Activated T-cell treated with anti-CD3 and anti-CD28 coated beads, Interleukin-2, amount 50 U/mL, for 24 hours (primary cell): Measurements from ENCODE around the gene TMEM201.
A peak's percentile ranks its signal among the peaks of the same experiment; 100 is the strongest.

Experiments used
- DNase-seq: peaks from one replicate; pipeline ENCODE4 v3.0.0-alpha.2; 2020
- H3K27ac Mint-ChIP-seq: 2 replicates; pipeline ENCODE4 v1.8.0; 2020; ENCODE audit warnings: mild to moderate bottlenecking, mixed read lengths
- H3K27me3 Mint-ChIP-seq: 2 replicates; pipeline ENCODE4 v1.8.0; 2020; ENCODE audit warnings: mixed read lengths
- H3K36me3 Mint-ChIP-seq: 2 replicates; pipeline ENCODE4 v1.8.0; 2020; ENCODE audit warnings: low read depth, mixed read lengths
- H3K4me1 Mint-ChIP-seq: 2 replicates; pipeline ENCODE4 v1.8.0; 2020; ENCODE audit warnings: low read depth, mixed read lengths
- H3K4me3 Mint-ChIP-seq: 2 replicates; pipeline ENCODE4 v1.8.0; 2020; ENCODE audit warnings: mild to moderate bottlenecking, moderate library complexity, mixed read lengths
- H3K9me3 Mint-ChIP-seq: 2 replicates; pipeline ENCODE4 v1.8.0; 2020; ENCODE audit warnings: mixed read lengths

The TMEM201 gene

DNA sequence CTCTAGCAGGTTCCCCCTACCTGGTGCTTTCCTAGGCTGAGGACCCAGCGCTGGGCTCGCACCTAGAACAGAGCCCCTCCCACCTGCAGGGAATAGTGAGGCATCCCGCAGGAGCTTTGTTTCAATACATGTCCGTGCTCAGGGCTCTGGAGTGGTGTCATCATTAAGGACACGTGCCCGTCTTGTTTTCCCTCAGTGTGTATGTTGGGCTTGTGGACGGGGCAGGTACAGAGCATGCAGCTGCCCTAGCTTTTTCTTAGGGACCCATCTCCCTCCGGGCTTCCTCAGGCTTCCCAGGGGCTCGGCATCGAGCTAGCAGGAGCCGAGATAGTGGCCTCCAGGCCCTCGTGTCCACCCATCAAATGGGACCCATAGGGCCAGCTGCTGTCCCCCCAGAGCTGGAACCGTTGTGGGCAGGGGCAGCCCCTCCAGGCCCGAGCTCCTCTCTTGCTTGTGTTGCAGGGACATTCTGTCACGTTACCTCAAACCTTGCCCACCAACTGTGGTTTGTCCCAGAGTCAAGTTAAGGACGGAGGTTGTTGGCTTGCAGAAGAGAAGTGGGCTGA, 3.9 kb downstream of the TMEM201 start:
- H3K36me3 Mint-ChIP-seq = peaks cover 45% of the 10 kb centered on the region
- peaks cover 43% of the 10 kb centered on the region for H3K4me1 Mint-ChIP-seq
- no peak for DNase-seq
- peak overlapping the region; percentile 55 for H3K27ac Mint-ChIP-seq
- no peak overlapping the region for H3K4me3 Mint-ChIP-seq
- H3K9me3 Mint-ChIP-seq = no peaks in the 10 kb centered on the region
- H3K27me3 Mint-ChIP-seq = no peaks in the 10 kb centered on the region

DNA sequence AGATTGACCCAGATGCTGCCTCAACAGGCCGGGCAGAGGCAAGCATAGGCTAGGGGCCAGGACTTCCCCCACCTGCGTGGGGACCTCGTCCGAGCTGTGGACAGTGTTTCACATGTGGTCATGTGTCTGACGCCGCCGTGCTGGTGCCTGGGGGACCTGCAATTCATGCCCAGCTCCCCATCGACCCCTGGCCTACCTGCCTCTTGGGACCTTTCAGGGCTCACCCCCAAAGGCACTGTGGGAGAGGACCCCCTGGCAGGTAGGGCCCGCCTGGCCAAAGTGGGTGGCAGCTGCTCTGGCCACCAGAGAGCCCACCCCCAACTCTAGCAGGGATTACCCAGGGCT, 4.4 kb downstream of the TMEM201 start:
- H3K27ac Mint-ChIP-seq = peak overlapping the region; percentile 55
- no peaks in the 10 kb centered on the region for H3K27me3 Mint-ChIP-seq
- H3K36me3 Mint-ChIP-seq = peaks cover 50% of the 10 kb centered on the region
- no peaks in the 10 kb centered on the region for H3K9me3 Mint-ChIP-seq
- H3K4me1 Mint-ChIP-seq = peaks cover 42% of the 10 kb centered on the region
- DNase-seq = no peak
- no peak overlapping the region for H3K4me3 Mint-ChIP-seq

DNA sequence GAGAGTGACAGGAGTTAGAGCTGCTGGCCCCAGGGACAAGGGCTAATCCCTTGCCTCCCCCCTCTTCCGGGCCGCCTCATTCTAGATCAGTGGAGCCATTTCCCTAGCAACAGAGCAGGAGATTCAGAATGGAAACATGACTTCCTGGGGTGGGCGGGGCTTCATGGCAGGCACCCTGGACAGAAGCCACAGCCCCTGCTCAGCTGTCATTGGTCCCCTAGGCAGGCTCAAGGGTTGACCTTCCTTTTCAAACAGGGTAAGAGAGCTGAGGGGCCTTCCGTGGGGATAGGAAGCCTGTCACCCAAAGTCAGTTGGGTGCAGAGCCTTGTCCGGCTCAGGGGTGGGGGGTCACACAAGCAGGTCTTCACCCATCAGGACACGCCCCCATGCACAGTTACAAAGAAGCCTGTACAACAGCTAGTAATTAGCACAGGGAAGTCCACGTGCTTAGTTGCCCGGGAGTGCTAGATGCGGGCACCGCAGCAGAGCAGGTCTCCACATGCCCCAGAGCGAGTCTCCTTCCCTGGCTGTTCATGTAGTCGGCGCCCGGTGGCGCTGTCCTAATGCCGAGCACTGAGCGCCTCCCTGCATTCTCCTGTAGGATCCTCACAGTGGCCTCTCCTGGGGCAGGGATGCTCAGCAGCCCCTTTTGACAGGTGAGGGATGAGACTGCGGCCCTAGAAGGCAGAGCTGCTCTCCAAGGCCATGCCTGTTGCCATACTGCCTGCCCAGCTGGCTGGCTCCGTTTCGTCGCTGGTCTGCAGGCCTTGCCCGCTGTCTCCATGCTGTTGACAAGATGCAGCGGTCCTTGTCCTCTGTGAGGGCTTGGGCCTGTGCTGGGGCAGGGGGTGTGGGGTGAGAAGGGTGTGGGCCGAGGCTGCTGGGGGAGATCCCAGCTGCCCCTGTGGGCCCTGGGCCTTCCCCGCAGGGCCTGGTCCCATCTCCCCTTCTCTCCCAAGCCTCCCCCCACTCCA, 5.1 kb downstream of the TMEM201 start:
- H3K4me3 Mint-ChIP-seq = no peak overlapping the region
- H3K27me3 Mint-ChIP-seq = no peaks in the 10 kb centered on the region
- DNase-seq = no peak
- peaks cover 39% of the 10 kb centered on the region for H3K4me1 Mint-ChIP-seq
- H3K9me3 Mint-ChIP-seq = no peaks in the 10 kb centered on the region
- peaks cover 54% of the 10 kb centered on the region for H3K36me3 Mint-ChIP-seq
- peak overlapping the region; percentile 55 for H3K27ac Mint-ChIP-seq

DNA sequence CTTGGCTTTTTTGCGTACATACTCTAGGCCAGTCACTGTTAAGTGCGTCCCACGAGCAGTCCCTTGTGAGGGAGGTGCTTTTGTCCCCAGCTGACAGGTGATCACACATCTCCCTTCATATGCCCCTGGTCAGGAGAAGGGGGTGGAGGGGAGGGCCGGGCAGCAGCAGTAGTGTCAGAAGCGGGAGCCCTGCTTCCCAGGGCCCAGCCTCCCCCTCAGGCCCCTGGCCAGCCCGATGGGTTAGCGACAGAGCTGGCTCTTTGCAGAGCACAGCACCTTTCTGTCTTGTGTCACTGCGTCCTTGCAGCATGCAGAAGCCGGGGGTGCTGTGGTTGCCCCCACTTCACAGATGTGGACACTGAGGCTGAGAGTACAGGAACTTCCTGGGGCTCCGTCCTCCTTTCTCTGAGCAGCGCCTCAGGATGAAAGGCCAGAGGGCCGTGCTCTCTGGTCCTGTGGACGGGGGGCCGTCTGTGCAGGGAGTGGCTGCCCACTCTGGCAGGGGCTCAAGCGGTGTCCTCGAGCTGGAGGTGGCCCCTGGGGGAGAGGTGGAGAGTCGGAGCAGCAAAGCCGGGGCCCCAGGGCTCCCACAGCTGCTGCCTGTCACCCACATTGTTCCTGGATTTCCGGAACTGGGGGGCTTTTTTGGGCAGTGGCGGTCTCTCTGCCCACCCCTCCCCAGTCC, 5.9 kb downstream of the TMEM201 start:
- peaks cover 57% of the 10 kb centered on the region for H3K36me3 Mint-ChIP-seq
- H3K27me3 Mint-ChIP-seq = no peaks in the 10 kb centered on the region
- DNase-seq = no peak
- no peak overlapping the region for H3K27ac Mint-ChIP-seq
- H3K9me3 Mint-ChIP-seq = no peaks in the 10 kb centered on the region
- H3K4me3 Mint-ChIP-seq = no peak overlapping the region
- H3K4me1 Mint-ChIP-seq = peaks cover 39% of the 10 kb centered on the region

DNA sequence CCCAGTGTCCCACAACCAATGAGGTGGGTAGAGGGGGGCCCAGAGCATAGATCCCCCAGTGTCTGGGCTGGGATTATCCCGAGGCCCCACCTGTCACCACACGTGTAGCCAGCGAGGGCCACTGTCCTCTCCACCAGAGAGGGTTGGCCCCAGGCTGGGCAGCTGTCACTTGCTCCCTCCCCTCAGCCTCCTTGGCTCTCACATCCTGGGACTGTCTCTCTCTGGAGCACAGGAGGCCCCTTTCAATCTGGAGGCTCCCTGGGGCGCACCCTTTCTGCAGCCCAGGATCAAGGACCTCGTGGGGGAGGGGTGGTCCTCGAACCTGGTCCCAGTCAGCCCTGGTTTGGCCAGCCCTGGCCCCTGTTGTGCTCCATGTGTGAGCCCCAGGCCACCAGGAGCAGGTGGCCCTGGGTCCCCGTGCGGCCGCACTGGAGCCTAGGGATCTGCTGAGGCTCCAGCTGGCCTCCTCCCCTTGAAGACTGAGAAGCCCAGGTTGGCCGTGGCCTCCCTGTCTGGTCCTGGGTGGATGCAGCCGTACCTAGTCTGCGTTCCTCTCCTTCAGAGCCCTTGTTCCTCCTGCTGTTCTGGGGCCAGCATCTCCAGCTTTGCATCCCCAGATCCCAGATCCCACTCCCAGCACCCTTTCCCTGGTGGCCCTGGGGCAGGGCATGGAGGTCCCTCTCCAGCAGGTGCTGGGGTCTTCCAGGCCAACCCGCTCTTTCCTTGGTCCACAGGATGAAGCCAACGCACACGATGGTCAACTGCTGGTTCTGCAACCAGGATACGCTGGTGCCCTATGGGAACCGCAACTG, 6.7 kb downstream of the TMEM201 start:
- Mint-ChIP-seq H3K27me3 (no peaks in the 10 kb centered on the region), H3K9me3 (no peaks in the 10 kb centered on the region), H3K36me3 (peaks cover 59% of the 10 kb centered on the region), H3K27ac (no peak overlapping the region), H3K4me3 (no peak overlapping the region), H3K4me1 (peaks cover 32% of the 10 kb centered on the region)
- no peak for DNase-seq

DNA sequence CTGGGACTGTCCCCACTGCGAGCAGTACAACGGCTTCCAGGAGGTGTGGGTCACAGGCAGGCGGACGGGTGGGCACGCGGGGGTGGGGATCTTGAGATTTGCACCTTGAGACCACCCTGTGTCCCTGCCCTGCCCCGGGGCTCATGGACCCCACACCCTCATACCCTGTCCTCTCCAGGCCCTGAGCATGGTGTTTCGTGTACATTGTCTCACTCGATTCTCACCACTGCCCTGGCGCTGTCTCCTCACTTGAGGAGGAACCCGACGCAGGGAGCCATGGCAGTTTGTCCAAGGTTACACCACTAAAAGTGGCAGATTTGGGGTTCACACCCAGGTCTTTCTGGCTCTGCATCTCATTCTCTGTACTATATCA, 7.2 kb downstream of the TMEM201 start:
- Mint-ChIP-seq H3K36me3 (peaks cover 59% of the 10 kb centered on the region), H3K27ac (no peak overlapping the region), H3K4me1 (peaks cover 26% of the 10 kb centered on the region), H3K27me3 (no peaks in the 10 kb centered on the region), H3K4me3 (no peak overlapping the region), H3K9me3 (no peaks in the 10 kb centered on the region)
- DNase-seq = no peak

DNA sequence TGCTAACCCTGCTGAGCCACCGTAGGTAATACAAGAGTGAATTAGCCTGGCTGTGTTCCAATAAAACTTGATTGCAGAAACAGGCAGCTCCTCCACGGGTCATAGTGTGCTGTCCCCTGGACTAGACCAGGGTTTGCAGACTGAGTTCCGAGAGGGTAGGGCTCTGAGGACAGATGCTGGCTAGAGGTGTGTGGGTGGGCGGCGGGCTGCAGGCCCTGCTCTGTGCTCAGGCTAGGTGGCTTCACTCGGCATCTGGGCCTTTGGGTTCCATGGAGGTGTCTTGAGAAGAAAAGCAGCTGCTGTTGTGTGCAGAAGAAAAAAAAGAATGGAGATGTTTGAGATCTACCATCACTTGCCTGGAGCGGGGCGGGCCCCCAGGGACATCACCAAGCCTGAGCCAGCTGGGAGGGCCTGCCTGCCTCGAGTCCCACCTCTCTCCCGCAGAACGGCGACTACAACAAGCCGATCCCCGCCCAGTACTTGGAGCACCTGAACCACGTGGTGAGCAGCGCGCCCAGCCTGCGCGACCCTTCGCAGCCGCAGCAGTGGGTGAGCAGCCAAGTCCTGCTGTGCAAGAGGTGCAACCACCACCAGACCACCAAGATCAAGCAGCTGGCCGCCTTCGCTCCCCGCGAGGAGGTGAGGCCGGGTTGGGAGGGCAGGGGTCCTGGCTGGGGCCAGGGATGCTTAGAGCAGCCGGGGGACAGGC, 7.9 kb downstream of the TMEM201 start:
- DNase-seq = no peak

DNA sequence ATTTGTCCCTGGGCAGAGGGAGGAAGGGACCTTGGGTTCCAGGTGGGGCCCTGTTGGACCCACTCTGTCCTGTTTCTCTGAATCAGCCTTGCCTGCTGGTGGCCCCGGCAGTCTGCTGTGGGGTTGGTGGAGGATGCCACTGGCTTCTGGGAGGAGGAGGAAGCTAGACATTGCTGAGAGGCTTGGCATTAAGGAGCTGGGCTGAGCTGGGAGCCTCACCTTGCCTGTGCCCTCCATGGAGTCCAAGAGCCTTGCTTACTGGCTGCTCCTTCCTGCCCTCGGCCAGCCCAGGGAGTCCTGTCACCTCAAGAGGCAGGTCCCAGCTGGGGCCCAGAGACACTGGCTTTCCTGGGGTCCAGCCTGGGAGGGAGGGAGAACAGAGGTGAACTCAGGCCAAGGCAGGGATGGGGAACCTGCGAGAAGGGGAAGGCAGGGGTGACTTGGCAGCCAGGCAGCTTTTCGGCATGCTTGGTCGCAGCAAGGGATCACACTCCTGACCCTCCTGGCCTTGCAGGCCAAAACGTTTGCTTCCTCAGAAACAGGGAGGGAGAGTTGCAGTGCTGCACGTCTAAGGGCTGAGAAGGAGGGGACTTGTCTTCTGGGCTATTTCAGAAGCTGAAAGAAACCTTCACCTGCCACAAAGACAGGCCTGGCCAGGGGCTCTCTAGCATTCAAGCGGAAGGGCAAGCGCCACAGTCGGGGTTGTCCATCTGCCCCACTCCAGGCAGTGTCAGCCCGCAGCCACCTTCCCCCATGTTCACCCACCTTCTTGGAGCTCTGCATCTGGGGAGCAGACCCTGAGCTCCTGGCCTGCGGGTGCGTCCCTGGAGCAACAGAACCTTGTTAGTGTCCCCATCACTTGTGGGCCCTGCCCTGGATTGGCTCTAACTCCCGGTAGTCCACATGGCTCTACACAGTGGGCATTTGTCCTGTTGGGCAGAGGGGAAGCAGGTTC, 8.9 kb downstream of the TMEM201 start:
- H3K27ac Mint-ChIP-seq = peak overlapping the region; percentile 6
- DNase-seq = no peak
- no peak overlapping the region for H3K4me3 Mint-ChIP-seq
- H3K36me3 Mint-ChIP-seq = peaks cover 63% of the 10 kb centered on the region
- peaks cover 11% of the 10 kb centered on the region for H3K4me1 Mint-ChIP-seq
- no peaks in the 10 kb centered on the region for H3K27me3 Mint-ChIP-seq
- no peaks in the 10 kb centered on the region for H3K9me3 Mint-ChIP-seq

More for the DNA sequence above, 7.9 kb downstream of the TMEM201 start:
- Mint-ChIP-seq H3K27ac (peak overlapping the region; percentile 29), H3K36me3 (peaks cover 60% of the 10 kb centered on the region), H3K27me3 (no peaks in the 10 kb centered on the region), H3K4me1 (peaks cover 21% of the 10 kb centered on the region), H3K4me3 (no peak overlapping the region), H3K9me3 (no peaks in the 10 kb centered on the region)

DNA sequence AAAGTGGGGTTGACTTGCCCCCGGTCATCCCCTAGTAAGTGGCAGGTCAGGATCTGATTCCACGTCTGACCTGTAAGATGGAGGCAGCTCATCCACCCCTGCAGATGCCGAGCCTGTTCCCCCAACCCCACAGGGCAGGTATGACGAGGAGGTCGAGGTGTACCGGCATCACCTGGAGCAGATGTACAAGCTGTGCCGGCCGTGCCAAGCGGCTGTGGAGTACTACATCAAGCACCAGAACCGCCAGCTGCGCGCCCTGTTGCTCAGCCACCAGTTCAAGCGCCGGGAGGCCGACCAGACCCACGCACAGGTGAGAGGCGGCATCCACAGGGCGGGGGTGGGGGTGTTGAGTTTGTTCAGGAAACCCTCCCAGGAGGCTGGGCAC, 9.6 kb downstream of the TMEM201 start:
- no peaks in the 10 kb centered on the region for H3K27me3 Mint-ChIP-seq
- peaks cover 5% of the 10 kb centered on the region for H3K4me1 Mint-ChIP-seq
- H3K36me3 Mint-ChIP-seq = peaks cover 70% of the 10 kb centered on the region

DNA sequence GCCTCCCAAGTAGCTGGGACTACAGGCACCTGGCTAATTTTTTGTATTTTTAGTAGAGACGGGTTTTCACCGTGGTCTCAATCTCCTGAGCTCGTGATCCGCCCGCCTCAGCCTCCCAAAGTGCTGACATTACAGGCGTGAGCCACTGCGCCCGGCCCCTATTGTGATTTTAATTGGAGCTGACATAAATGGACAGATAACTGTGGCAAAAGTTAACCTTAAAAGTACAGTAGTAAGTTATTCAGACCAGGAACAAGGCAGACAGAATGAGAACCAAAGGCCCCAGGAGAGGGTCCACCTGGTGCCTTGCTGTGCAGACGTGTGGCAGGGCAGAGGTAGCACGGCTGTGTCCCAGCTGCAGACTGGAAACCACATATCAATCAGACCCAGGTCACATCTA, 11.0 kb downstream of the TMEM201 start:
- H3K9me3 Mint-ChIP-seq = no peaks in the 10 kb centered on the region
- peaks cover 84% of the 10 kb centered on the region for H3K36me3 Mint-ChIP-seq
- no peak overlapping the region for H3K4me3 Mint-ChIP-seq
- H3K4me1 Mint-ChIP-seq = no peaks in the 10 kb centered on the region
- DNase-seq = no peak
- no peak overlapping the region for H3K27ac Mint-ChIP-seq
- H3K27me3 Mint-ChIP-seq = no peaks in the 10 kb centered on the region

More for the DNA sequence above, 9.6 kb downstream of the TMEM201 start:
- H3K9me3 Mint-ChIP-seq = no peaks in the 10 kb centered on the region
- H3K4me3 Mint-ChIP-seq = no peak overlapping the region
- peak overlapping the region; percentile 6 for H3K27ac Mint-ChIP-seq
- no peak for DNase-seq

DNA sequence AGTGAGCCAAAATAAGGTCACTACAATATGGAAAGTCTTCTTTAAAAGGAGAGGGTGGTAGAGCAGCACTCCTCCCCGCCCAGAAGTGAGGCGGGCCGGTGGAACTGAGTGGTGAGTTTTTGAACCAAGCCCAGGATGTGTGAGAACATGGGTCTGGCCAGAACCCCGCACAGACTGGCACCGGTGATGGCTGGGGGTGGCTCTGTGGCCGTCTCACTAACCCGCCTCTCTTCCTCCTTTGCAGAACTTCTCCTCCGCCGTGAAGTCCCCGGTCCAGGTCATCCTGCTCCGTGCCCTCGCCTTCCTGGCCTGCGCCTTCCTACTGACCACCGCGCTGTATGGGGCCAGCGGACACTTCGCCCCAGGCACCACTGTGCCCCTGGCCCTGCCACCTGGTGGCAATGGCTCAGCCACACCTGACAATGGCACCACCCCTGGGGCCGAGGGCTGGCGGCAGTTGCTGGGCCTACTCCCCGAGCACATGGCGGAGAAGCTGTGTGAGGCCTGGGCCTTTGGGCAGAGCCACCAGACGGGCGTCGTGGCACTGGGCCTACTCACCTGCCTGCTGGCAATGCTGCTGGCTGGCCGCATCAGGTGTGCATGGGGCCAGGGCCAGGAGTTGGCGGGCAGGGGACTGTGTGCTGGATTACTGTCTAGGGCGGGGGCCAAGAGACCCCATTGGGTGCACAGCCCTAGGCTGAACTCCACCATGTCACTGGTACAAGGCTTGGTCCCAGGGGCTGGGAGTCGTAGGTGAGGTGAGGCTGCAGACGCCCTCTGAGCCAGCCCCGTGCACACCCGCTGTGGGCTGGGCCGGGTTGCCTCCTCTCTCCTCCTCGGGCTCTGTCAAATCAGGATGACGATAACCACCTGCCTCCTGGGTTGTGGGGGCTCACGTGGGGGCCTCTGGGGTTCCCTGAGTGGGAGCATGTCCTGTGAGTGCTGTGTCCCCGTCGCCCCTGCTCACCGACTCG, 12.4 kb downstream of the TMEM201 start:
- DNase-seq = no peak
- Mint-ChIP-seq H3K9me3 (no peaks in the 10 kb centered on the region), H3K27ac (no peak overlapping the region), H3K36me3 (peaks cover 93% of the 10 kb centered on the region), H3K4me3 (no peak overlapping the region), H3K4me1 (no peaks in the 10 kb centered on the region), H3K27me3 (no peaks in the 10 kb centered on the region)
